ENCODE results near the gene EHMT1. TPM values are rescaled to one million over a fixed set of nuclear protein-coding genes. Genes with fewer than 3 reads are reported as not detected.

The EHMT1 gene
- total RNA-seq, 1 donor from 2014 or later = 59.9 TPM

GRCh38 chr9:137748311-137748710 is 129.5 kb downstream of the EHMT1 start:
- TF ChIP-seq CTCF (IDR thresholded peaks at IDR 0.05; ENCODE audit: insufficient read depth, low read length, poor library complexity, severe bottlenecking) = no peak
- Histone ChIP-seq H3K27me3 (ENCODE audit: control insufficient read depth, insufficient read depth, low read length) (no peaks in the 10 kb centered on the region), H3K36me3 (ENCODE audit: control insufficient read depth, insufficient read depth, low read length) (peaks cover 2% of the 10 kb centered on the region), H3K4me3 (ENCODE audit: low read depth, low read length) (no peak overlapping the region)
- DNase-seq (ENCODE audit: low read depth) = no peak

- no peak for TF ChIP-seq CTCF (IDR thresholded peaks at IDR 0.05; ENCODE audit: insufficient read depth, low read length, poor library complexity, severe bottlenecking)
- DNase-seq (ENCODE audit: low read depth) = no peak
- H3K27me3 ChIP-seq (ENCODE audit: control insufficient read depth, insufficient read depth, low read length) = no peaks in the 10 kb centered on the region
- peaks cover 2% of the 10 kb centered on the region for H3K36me3 ChIP-seq (ENCODE audit: control insufficient read depth, insufficient read depth, low read length)
- H3K4me3 ChIP-seq (ENCODE audit: low read depth, low read length) = no peak overlapping the region
Measured at GRCh38 chr9:137748741-137749140, 129.9 kb downstream of the EHMT1 start.

GRCh38 chr9:137749511-137749910 is 130.7 kb downstream of the EHMT1 start:
- no peak for TF ChIP-seq CTCF (IDR thresholded peaks at IDR 0.05; ENCODE audit: insufficient read depth, low read length, poor library complexity, severe bottlenecking)
- no peak for DNase-seq (ENCODE audit: low read depth)
- Histone ChIP-seq H3K27me3 (ENCODE audit: control insufficient read depth, insufficient read depth, low read length) (no peaks in the 10 kb centered on the region), H3K4me3 (ENCODE audit: low read depth, low read length) (no peak overlapping the region), H3K36me3 (ENCODE audit: control insufficient read depth, insufficient read depth, low read length) (peaks cover 2% of the 10 kb centered on the region)

GRCh38 chr9:137750007-137750406 is 131.2 kb downstream of the EHMT1 start:
- Histone ChIP-seq H3K36me3 (ENCODE audit: control insufficient read depth, insufficient read depth, low read length) (peaks cover 2% of the 10 kb centered on the region), H3K4me3 (ENCODE audit: low read depth, low read length) (no peak overlapping the region), H3K27me3 (ENCODE audit: control insufficient read depth, insufficient read depth, low read length) (no peaks in the 10 kb centered on the region)
- TF ChIP-seq CTCF (IDR thresholded peaks at IDR 0.05; ENCODE audit: insufficient read depth, low read length, poor library complexity, severe bottlenecking) = no peak
- no peak for DNase-seq (ENCODE audit: low read depth)

GRCh38 chr9:137750566-137750965 is 131.8 kb downstream of the EHMT1 start:
- no peak for TF ChIP-seq CTCF (IDR thresholded peaks at IDR 0.05; ENCODE audit: insufficient read depth, low read length, poor library complexity, severe bottlenecking)
- H3K36me3 ChIP-seq (ENCODE audit: control insufficient read depth, insufficient read depth, low read length) = peaks cover 2% of the 10 kb centered on the region
- no peaks in the 10 kb centered on the region for H3K27me3 ChIP-seq (ENCODE audit: control insufficient read depth, insufficient read depth, low read length)
- H3K4me3 ChIP-seq (ENCODE audit: low read depth, low read length) = no peak overlapping the region
- no peak for DNase-seq (ENCODE audit: low read depth)

- no peaks in the 10 kb centered on the region for H3K27me3 ChIP-seq (ENCODE audit: control insufficient read depth, insufficient read depth, low read length)
- H3K4me3 ChIP-seq (ENCODE audit: low read depth, low read length) = no peak overlapping the region
- peaks cover 2% of the 10 kb centered on the region for H3K36me3 ChIP-seq (ENCODE audit: control insufficient read depth, insufficient read depth, low read length)
- no peak for DNase-seq (ENCODE audit: low read depth)
- no peak for TF ChIP-seq CTCF (IDR thresholded peaks at IDR 0.05; ENCODE audit: insufficient read depth, low read length, poor library complexity, severe bottlenecking)
Measured at GRCh38 chr9:137751616-137752015, 132.8 kb downstream of the EHMT1 start.

All from kidney epithelial cell (primary cell).